K562 (cell line): ENCODE data around the gene GLRX2. TPM values are rescaled to one million over a fixed set of nuclear protein-coding genes. Genes with fewer than 3 reads are reported as not detected.

ENCODE experiments used
- ATAC-seq: fragments of 200-7000 bp; cut with Tn5 transposase; 3 replicates; pipeline ENCODE4 v1.9.1; 2020; ENCODE audit warnings: moderate library complexity
- BruUV-seq: library from RNA; stranded (reverse); fragments of 400-500 nt; replicated peaks from 2 replicates; lab custom pipeline; 2021; lab: Mats Ljungman, UMichigan
- CTCF ChIA-PET: fragments of 300-600 bp; formaldehyde crosslinking; extraction: SDS; loops from one replicate; lab custom pipeline; 2021; ENCODE audit warnings: low intra/inter-chr PET ratio; lab: Yijun Ruan, JAX
- POLR2A ChIA-PET: fragments of 300-600, 350-650 bp; sonication (Branson Sonifier 250); formaldehyde crosslinking; extraction: SDS; loops from one replicate; lab custom pipeline; 2021; ENCODE audit warnings: antibody characterized with exemption, inconsistent platforms; lab: Yijun Ruan, JAX
- DNase-seq, 4 experiments: peaks; one replicate each; pipeline versions ENCODE4 v3.0.0 to v3.0.0-alpha.2; 2011 to 2018; ENCODE audit warnings: low spot score in 3 of 4, mixed read lengths in 3 of 4; ENCODE audit errors: extremely low read depth in 1 of 4
- FAIRE-seq: peaks from 2 replicates; lab custom pipeline; 2011; peaks lifted over from hg19 to GRCh38; lab: Jason Lieb, UNC
- H2AFZ ChIP-seq: 2 replicates; pipeline ENCODE4 v1.6.0; 2011; ENCODE audit warnings: low read depth, low read length, control low read depth, inconsistent platforms
- H3K27ac ChIP-seq: fragments of 200-600 bp; 3 replicates; pipeline ENCODE4 v1.8.0; 2011; ENCODE audit warnings: low read depth, mild to moderate bottlenecking, control low read depth, inconsistent platforms, low read length, moderate library complexity, mixed read lengths; ENCODE audit errors: extremely low read depth
- H3K27me3 ChIP-seq, 2 experiments: fragments of 300-600 bp in 1 of 2; 2 replicates in 1 of 2; 3 replicates in 1 of 2; pipeline versions ENCODE4 v1.6.0 to v1.8.0; 2011; ENCODE audit warnings: inconsistent platforms in 2 of 2, low read length in 2 of 2, mild to moderate bottlenecking in 1 of 2, mixed read lengths in 1 of 2, moderate library complexity in 1 of 2; ENCODE audit not compliant: control insufficient read depth in 2 of 2, insufficient read depth in 2 of 2
- H3K36me3 ChIP-seq: fragments of 300-600 bp; 3 replicates; pipeline ENCODE4 v1.8.0; 2011; ENCODE audit warnings: mild to moderate bottlenecking, low read length, inconsistent platforms; ENCODE audit not compliant: control insufficient read depth, insufficient read depth
- H3K4me1 ChIP-seq, 2 experiments: fragments of 200-600 bp in 1 of 2; replicated peaks in 1 of 2; 2 replicates in 1 of 2; 3 replicates in 1 of 2; pipeline versions ENCODE4 v1.5.1 to v1.8.0; 2011; ENCODE audit warnings: inconsistent platforms in 2 of 2, low read length in 2 of 2, mild to moderate bottlenecking in 1 of 2, mixed read lengths in 1 of 2, moderate library complexity in 1 of 2; ENCODE audit not compliant: control insufficient read depth in 2 of 2, insufficient read depth in 2 of 2
- H3K4me2 ChIP-seq: 2 replicates; pipeline ENCODE4 v1.6.1; 2011; ENCODE audit warnings: low read length, control low read depth, inconsistent platforms, mixed read lengths; ENCODE audit not compliant: insufficient read depth
- H3K4me3 ChIP-seq: fragments of 200-600 bp; sonication (generic), shearing (Covaris generic); 2 replicates; pipeline ENCODE4 v1.5.1; 2016; ENCODE audit warnings: control low read depth, inconsistent platforms
- H3K79me2 ChIP-seq: fragments of 200-600 bp; 3 replicates; pipeline ENCODE4 v1.8.0; 2011; ENCODE audit warnings: low read length, inconsistent platforms; ENCODE audit not compliant: control insufficient read depth, insufficient read depth
- H3K9ac ChIP-seq, 2 experiments: 2 replicates each; pipeline versions ENCODE4 v1.6.0 to v1.6.1; 2011; ENCODE audit warnings: low read depth in 2 of 2, low read length in 2 of 2, control low read depth in 1 of 2, inconsistent platforms in 1 of 2, mild to moderate bottlenecking in 1 of 2, mixed read lengths in 1 of 2; ENCODE audit not compliant: insufficient read depth in 1 of 2
- H3K9me1 ChIP-seq: one replicate; pipeline ENCODE4 v1.6.0; 2011; ENCODE audit warnings: inconsistent platforms, mild to moderate bottlenecking, low read length, moderate library complexity; ENCODE audit not compliant: control insufficient read depth, insufficient read depth
- H3K9me3 ChIP-seq: replicated peaks from 2 replicates; pipeline ENCODE4 v1.5.1; 2011; ENCODE audit warnings: low read depth, low read length, inconsistent platforms; ENCODE audit not compliant: control insufficient read depth, insufficient read depth
- H4K20me1 ChIP-seq: replicated peaks from 2 replicates; pipeline ENCODE4 v1.6.1; 2011; ENCODE audit warnings: low read length, inconsistent platforms, mixed read lengths; ENCODE audit not compliant: control insufficient read depth, insufficient read depth
- CBX2 ChIP-seq: fragments of 200-600 bp; sonication (generic); IDR thresholded peaks from one replicate; pipeline ENCODE4 v1.6.1; 2012; ENCODE audit warnings: mild to moderate bottlenecking, low read length, inconsistent platforms; ENCODE audit not compliant: insufficient read depth, poor library complexity, severe bottlenecking
- E2F3 ChIP-seq: fragments of 250-450 bp; sonication (Bioruptor Pico); IDR thresholded peaks from 2 replicates; pipeline ENCODE4 v1.4.0; 2020; ENCODE audit warnings: mild to moderate bottlenecking
- HDAC1 ChIP-seq, 2 experiments: fragments of 450-650 bp; IDR thresholded peaks; 2 replicates each; pipeline ENCODE4 v1.6.1; 2016 to 2017; ENCODE audit warnings: inconsistent platforms in 1 of 2, mild to moderate bottlenecking in 1 of 2, moderate library complexity in 1 of 2
- MXI1 ChIP-seq: IDR thresholded peaks from 2 replicates; pipeline ENCODE4 v1.6.1; 2011; ENCODE audit warnings: low read depth, mild to moderate bottlenecking, improper control_type of control experiment, low read length
- MYC ChIP-seq, 2 experiments: fragments of 250-450 bp in 1 of 2; sonication (Bioruptor Pico) in 1 of 2; IDR thresholded peaks; 2 replicates each; pipeline versions ENCODE4 v1.5.1 to v1.6.1; 2012 to 2021; ENCODE audit warnings: low read depth in 2 of 2, borderline replicate concordance in 1 of 2, improper control_type of control experiment in 1 of 2, low read length in 1 of 2, mild to moderate bottlenecking in 1 of 2, moderate library complexity in 1 of 2
- SIN3A ChIP-seq, 2 experiments: fragments of 150-350 bp in 1 of 2; IDR thresholded peaks; 2 replicates each; pipeline ENCODE4 v1.6.1; 2011 to 2016; ENCODE audit warnings: borderline replicate concordance in 2 of 2, low read depth in 2 of 2, low read length in 2 of 2, mild to moderate bottlenecking in 2 of 2, moderate library complexity in 2 of 2; ENCODE audit not compliant: control insufficient read depth in 1 of 2
- ZNF274 ChIP-seq: IDR thresholded peaks from 2 replicates; pipeline ENCODE4 v1.6.1; 2011; ENCODE audit warnings: low read depth, mild to moderate bottlenecking, low read length, moderate library complexity, borderline replicate concordance
- WGBS: fragments of 100-300 bp; shearing (Covaris generic); methylation state at CpG from one replicate; pipeline ENCODE4 v1.1.6; 2016; ENCODE audit warnings: low coverage, mixed read lengths; ENCODE audit not compliant: insufficient coverage; ENCODE audit errors: missing lambda C conversion rate; 5-methylcytosine and 5-hydroxymethylcytosine counted together
- in situ Hi-C: fragments of 300-500 bp; cut with MboI; formaldehyde crosslinking; loops from 4 replicates; pipeline ENCODE4 v1.15.0; 2018; ENCODE audit warnings: inconsistent platforms, mixed read lengths
- intact Hi-C: fragments of 100-400 bp; cut with micrococcal nuclease; formaldehyde crosslinking; loops from 2 replicates; pipeline ENCODE4 v1.14.2; 2022
- polyA plus RNA-seq, 8 experiments: library from polyadenylated mRNA; depleted of rRNA in 4 of 8; stranded (reverse) in 5 of 8; unstranded in 3 of 8; fragments of >200 nt; fragmentation: Nextera tagmentation in 2 of 8; fragmentation: Illumina TruSeq in 1 of 8; extraction: Ambion mirVana in 2 of 8; extraction: Trizol in 1 of 8; gene quantifications; 2 replicates each; pipeline versions ENCODE4 v1.2.1 to v1.2.3, GENCODE V29; 2011 to 2014; ENCODE audit warnings: inconsistent platforms in 1 of 8, missing spikeins in 1 of 8
- total RNA-seq, 7 experiments: library from RNA; depleted of rRNA in 6 of 7; stranded (reverse); fragments of >200 nt in 6 of 7; fragmentation: Illumina TruSeq in 2 of 7; extraction: Trizol in 2 of 7; gene quantifications; 2 replicates each; pipeline versions ENCODE4 v1.2.1 to v1.2.3, GENCODE V29; 2011 to 2021; ENCODE audit warnings: low replicate concordance in 1 of 7
- TF ChIP-seq, protein P1 (sequence below): sonication (generic); formaldehyde crosslinking; IDR thresholded peaks from 2 replicates; pipeline ENCODE4 v1.9.0; 2022; ENCODE audit warnings: mild to moderate bottlenecking, missing genetic modification reagents
- TF ChIP-seq, protein P2 (sequence below): sonication (generic); formaldehyde crosslinking; IDR thresholded peaks from 2 replicates; pipeline ENCODE4 v1.8.0; 2023; ENCODE audit warnings: mild to moderate bottlenecking, missing genetic modification reagents
- TF ChIP-seq, protein P3 (sequence below), 2 experiments: fragments of 450-650 bp; IDR thresholded peaks; 2 replicates each; pipeline ENCODE4 v1.6.1; 2016

Gene GLRX2
- total and polyA plus RNA-seq, 9 of the 15 experiments (the other 6 are each of a cell fraction or from before 2014, with no cell fraction given): 13.3 to 82.6 (median 55.1) TPM

DNA sequence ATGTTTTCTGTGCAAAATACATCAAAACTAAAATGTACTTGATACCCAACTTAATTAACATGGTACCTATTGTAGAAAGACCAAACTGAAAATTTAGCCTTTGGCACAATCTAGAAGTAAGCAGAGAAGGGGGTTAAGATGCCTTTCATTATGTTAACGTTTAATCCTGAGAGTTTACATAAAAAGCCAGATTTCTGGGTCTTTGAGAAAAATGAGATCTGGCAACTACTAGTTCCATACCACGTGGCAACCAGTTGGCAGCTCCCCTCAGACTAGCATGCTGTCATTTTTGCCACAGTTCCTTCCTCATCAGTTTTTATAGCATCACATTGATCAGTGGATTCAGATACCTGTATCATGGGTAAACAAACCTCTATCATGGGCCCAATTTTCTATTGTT is 44.3 kb downstream of the GLRX2 start:
- Histone ChIP-seq H3K79me2 (peaks cover 98% of the 10 kb centered on the region), H3K4me2 (peak overlapping the region; percentile 100), H3K9ac (peak overlapping the region; percentile 80 to 96), H3K27me3 (no peaks in the 10 kb centered on the region), H3K9me3 (no peaks in the 10 kb centered on the region), H3K27ac (peak overlapping the region; percentile 94), H4K20me1 (peaks cover 4% of the 10 kb centered on the region), H3K36me3 (peaks cover 31% of the 10 kb centered on the region), H3K4me3 (peak overlapping the region; percentile 81), H2AFZ (peak overlapping the region; percentile 13; the same call in 1 of the 2 replicates), H3K9me1 (no peaks in the 10 kb centered on the region), H3K4me1 (peaks cover 5 to 19% of the 10 kb centered on the region in 2 experiments; a peak in 3 of 5 replicates)
- intact Hi-C loops (no loop called here), in situ Hi-C loops (no loop called here)
- DNase-seq (peak in 2 of 4 experiments; percentile 36 to 59), ATAC-seq (peak; percentile 2; the same call in 1 of the 3 replicates), FAIRE-seq (no peak)
- POLR2A ChIA-PET: interaction anchor here (0.6 to 1.5 kb wide), 6 partner anchors 9 to 1682 kb away, joined by 3 to 5 read pairs (median 4); no protein-coding TSS in a partner anchor
- WGBS: 0% methylated on average over 2 of the region's 2 CpGs
- no TSS peak for BruUV-seq
- CTCF ChIA-PET: no interaction called here
- TF ChIP-seq, protein P1, sequence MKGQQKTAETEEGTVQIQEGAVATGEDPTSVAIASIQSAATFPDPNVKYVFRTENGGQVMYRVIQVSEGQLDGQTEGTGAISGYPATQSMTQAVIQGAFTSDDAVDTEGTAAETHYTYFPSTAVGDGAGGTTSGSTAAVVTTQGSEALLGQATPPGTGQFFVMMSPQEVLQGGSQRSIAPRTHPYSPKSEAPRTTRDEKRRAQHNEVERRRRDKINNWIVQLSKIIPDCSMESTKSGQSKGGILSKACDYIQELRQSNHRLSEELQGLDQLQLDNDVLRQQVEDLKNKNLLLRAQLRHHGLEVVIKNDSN (CRISPR knock-in tag): peak; percentile 36; the same call in 1 of the 2 replicates
- peak; percentile 68 to 87; a peak in 1 of 4 replicates for TF ChIP-seq SIN3A (IDR thresholded peaks at IDR 0.05; ENCODE audit: borderline replicate concordance in 2 of 2, control insufficient read depth in 1 of 2, low read depth in 2 of 2, low read length in 2 of 2)
- TF ChIP-seq HDAC1 (IDR thresholded peaks at IDR 0.05): peak; percentile 57 to 71; a peak in 3 of 4 replicates
- TF ChIP-seq MXI1: peak; percentile 93
- TF ChIP-seq, protein P2, sequence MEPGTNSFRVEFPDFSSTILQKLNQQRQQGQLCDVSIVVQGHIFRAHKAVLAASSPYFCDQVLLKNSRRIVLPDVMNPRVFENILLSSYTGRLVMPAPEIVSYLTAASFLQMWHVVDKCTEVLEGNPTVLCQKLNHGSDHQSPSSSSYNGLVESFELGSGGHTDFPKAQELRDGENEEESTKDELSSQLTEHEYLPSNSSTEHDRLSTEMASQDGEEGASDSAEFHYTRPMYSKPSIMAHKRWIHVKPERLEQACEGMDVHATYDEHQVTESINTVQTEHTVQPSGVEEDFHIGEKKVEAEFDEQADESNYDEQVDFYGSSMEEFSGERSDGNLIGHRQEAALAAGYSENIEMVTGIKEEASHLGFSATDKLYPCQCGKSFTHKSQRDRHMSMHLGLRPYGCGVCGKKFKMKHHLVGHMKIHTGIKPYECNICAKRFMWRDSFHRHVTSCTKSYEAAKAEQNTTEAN (CRISPR knock-in tag): no peak
- TF ChIP-seq, protein P3, sequence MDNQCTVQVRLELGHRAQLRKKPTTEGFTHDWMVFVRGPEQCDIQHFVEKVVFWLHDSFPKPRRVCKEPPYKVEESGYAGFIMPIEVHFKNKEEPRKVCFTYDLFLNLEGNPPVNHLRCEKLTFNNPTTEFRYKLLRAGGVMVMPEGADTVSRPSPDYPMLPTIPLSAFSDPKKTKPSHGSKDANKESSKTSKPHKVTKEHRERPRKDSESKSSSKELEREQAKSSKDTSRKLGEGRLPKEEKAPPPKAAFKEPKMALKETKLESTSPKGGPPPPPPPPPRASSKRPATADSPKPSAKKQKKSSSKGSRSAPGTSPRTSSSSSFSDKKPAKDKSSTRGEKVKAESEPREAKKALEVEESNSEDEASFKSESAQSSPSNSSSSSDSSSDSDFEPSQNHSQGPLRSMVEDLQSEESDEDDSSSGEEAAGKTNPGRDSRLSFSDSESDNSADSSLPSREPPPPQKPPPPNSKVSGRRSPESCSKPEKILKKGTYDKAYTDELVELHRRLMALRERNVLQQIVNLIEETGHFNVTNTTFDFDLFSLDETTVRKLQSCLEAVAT (IDR thresholded peaks at IDR 0.05): 0 out of 4 replicates have a peak, but pooled peaks of 1 of the 2 experiments have one; percentile 35
- no peak for TF ChIP-seq E2F3 (CRISPR knock-in tag)
- 0 out of 2 replicates have a peak, but pooled peaks have one; percentile 45 for TF ChIP-seq MYC (IDR thresholded peaks at IDR 0.05; ENCODE audit: low read depth, low read length)
- no peak for TF ChIP-seq MYC (CRISPR knock-in tag; IDR thresholded peaks at IDR 0.05; ENCODE audit: borderline replicate concordance, low read depth)
- no peak for TF ChIP-seq CBX2
- no peak for TF ChIP-seq ZNF274
